Midbrain (tissue), 1 donor: ENCODE measurements around the gene RPP14.

Experiments
- DNase-seq: peaks from one replicate; lab custom pipeline; 2025; lab: John Stamatoyannopoulos, UW

The RPP14 gene

GRCh38 chr3:58356054-58356453, 50.0 kb downstream of the RPP14 start:
- DNase-seq = no peak

- no peak for DNase-seq
These were observed 51.4 kb downstream of the RPP14 start for GRCh38 chr3:58357402-58357801.

- DNase-seq = no peak
These were observed 52.0 kb downstream of the RPP14 start for GRCh38 chr3:58358092-58358491.

GRCh38 chr3:58358808-58359207, 52.8 kb downstream of the RPP14 start:
- no peak for DNase-seq

GRCh38 chr3:58359621-58360020, 53.6 kb downstream of the RPP14 start:
- DNase-seq = no peak

- no peak for DNase-seq
These were observed 55.8 kb downstream of the RPP14 start for GRCh38 chr3:58361866-58362265.

- no peak for DNase-seq
These were observed 60.7 kb downstream of the RPP14 start for GRCh38 chr3:58366699-58367098.

- no peak for DNase-seq
These were observed 63.0 kb downstream of the RPP14 start for GRCh38 chr3:58369038-58369437.
